K562 (cell line): Measurements from ENCODE around the gene WFDC2. TPM values are rescaled to one million over a fixed set of nuclear protein-coding genes. Genes with fewer than 3 reads are reported as not detected.

Experiments used
- ATAC-seq: fragments of 200-7000 bp; cut with Tn5 transposase; 3 replicates; pipeline ENCODE4 v1.9.1; 2020; ENCODE audit warnings: moderate library complexity
- BruUV-seq: library from RNA; stranded (reverse); fragments of 400-500 nt; replicated peaks from 2 replicates; lab custom pipeline; 2021; lab: Mats Ljungman, UMichigan
- CTCF ChIA-PET: fragments of 300-600 bp; formaldehyde crosslinking; extraction: SDS; loops from one replicate; lab custom pipeline; 2021; ENCODE audit warnings: low intra/inter-chr PET ratio; lab: Yijun Ruan, JAX
- POLR2A ChIA-PET: fragments of 300-600, 350-650 bp; sonication (Branson Sonifier 250); formaldehyde crosslinking; extraction: SDS; loops from one replicate; lab custom pipeline; 2021; ENCODE audit warnings: antibody characterized with exemption, inconsistent platforms; lab: Yijun Ruan, JAX
- DNase-seq, 4 experiments: peaks; one replicate each; pipeline versions ENCODE4 v3.0.0 to v3.0.0-alpha.2; 2011 to 2018; ENCODE audit warnings: low spot score in 3 of 4, mixed read lengths in 3 of 4; ENCODE audit errors: extremely low read depth in 1 of 4
- FAIRE-seq: peaks from 2 replicates; lab custom pipeline; 2011; peaks lifted over from hg19 to GRCh38; lab: Jason Lieb, UNC
- H2AFZ ChIP-seq: 2 replicates; pipeline ENCODE4 v1.6.0; 2011; ENCODE audit warnings: low read depth, low read length, control low read depth, inconsistent platforms
- H3K27ac ChIP-seq: fragments of 200-600 bp; 3 replicates; pipeline ENCODE4 v1.8.0; 2011; ENCODE audit warnings: low read depth, mild to moderate bottlenecking, control low read depth, inconsistent platforms, low read length, moderate library complexity, mixed read lengths; ENCODE audit errors: extremely low read depth
- H3K27me3 ChIP-seq, 2 experiments: fragments of 300-600 bp in 1 of 2; 2 replicates in 1 of 2; 3 replicates in 1 of 2; pipeline versions ENCODE4 v1.6.0 to v1.8.0; 2011; ENCODE audit warnings: inconsistent platforms in 2 of 2, low read length in 2 of 2, mild to moderate bottlenecking in 1 of 2, mixed read lengths in 1 of 2, moderate library complexity in 1 of 2; ENCODE audit not compliant: control insufficient read depth in 2 of 2, insufficient read depth in 2 of 2
- H3K36me3 ChIP-seq: fragments of 300-600 bp; 3 replicates; pipeline ENCODE4 v1.8.0; 2011; ENCODE audit warnings: mild to moderate bottlenecking, low read length, inconsistent platforms; ENCODE audit not compliant: control insufficient read depth, insufficient read depth
- H3K4me1 ChIP-seq, 2 experiments: fragments of 200-600 bp in 1 of 2; replicated peaks in 1 of 2; 2 replicates in 1 of 2; 3 replicates in 1 of 2; pipeline versions ENCODE4 v1.5.1 to v1.8.0; 2011; ENCODE audit warnings: inconsistent platforms in 2 of 2, low read length in 2 of 2, mild to moderate bottlenecking in 1 of 2, mixed read lengths in 1 of 2, moderate library complexity in 1 of 2; ENCODE audit not compliant: control insufficient read depth in 2 of 2, insufficient read depth in 2 of 2
- H3K4me2 ChIP-seq: 2 replicates; pipeline ENCODE4 v1.6.1; 2011; ENCODE audit warnings: low read length, control low read depth, inconsistent platforms, mixed read lengths; ENCODE audit not compliant: insufficient read depth
- H3K4me3 ChIP-seq: fragments of 200-600 bp; sonication (generic), shearing (Covaris generic); 2 replicates; pipeline ENCODE4 v1.5.1; 2016; ENCODE audit warnings: control low read depth, inconsistent platforms
- H3K79me2 ChIP-seq: fragments of 200-600 bp; 3 replicates; pipeline ENCODE4 v1.8.0; 2011; ENCODE audit warnings: low read length, inconsistent platforms; ENCODE audit not compliant: control insufficient read depth, insufficient read depth
- H3K9ac ChIP-seq, 2 experiments: 2 replicates each; pipeline versions ENCODE4 v1.6.0 to v1.6.1; 2011; ENCODE audit warnings: low read depth in 2 of 2, low read length in 2 of 2, control low read depth in 1 of 2, inconsistent platforms in 1 of 2, mild to moderate bottlenecking in 1 of 2, mixed read lengths in 1 of 2; ENCODE audit not compliant: insufficient read depth in 1 of 2
- H3K9me1 ChIP-seq: one replicate; pipeline ENCODE4 v1.6.0; 2011; ENCODE audit warnings: inconsistent platforms, mild to moderate bottlenecking, low read length, moderate library complexity; ENCODE audit not compliant: control insufficient read depth, insufficient read depth
- H3K9me3 ChIP-seq: replicated peaks from 2 replicates; pipeline ENCODE4 v1.5.1; 2011; ENCODE audit warnings: low read depth, low read length, inconsistent platforms; ENCODE audit not compliant: control insufficient read depth, insufficient read depth
- H4K20me1 ChIP-seq: replicated peaks from 2 replicates; pipeline ENCODE4 v1.6.1; 2011; ENCODE audit warnings: low read length, inconsistent platforms, mixed read lengths; ENCODE audit not compliant: control insufficient read depth, insufficient read depth
- C11orf30 ChIP-seq: fragments of 450-650 bp; IDR thresholded peaks from 2 replicates; pipeline ENCODE4 v1.6.1; 2016; ENCODE audit warnings: low read depth, mild to moderate bottlenecking
- CREM ChIP-seq: IDR thresholded peaks from 2 replicates; pipeline ENCODE4 v1.6.1; 2014; ENCODE audit warnings: antibody characterized with exemption, low read depth
- ELF2 ChIP-seq: fragments of 250-450 bp; sonication (Bioruptor Pico); IDR thresholded peaks from 2 replicates; pipeline ENCODE4 v1.5.0; 2021; ENCODE audit warnings: mild to moderate bottlenecking
- FOXK1 ChIP-seq: sonication (generic); formaldehyde crosslinking; IDR thresholded peaks from 2 replicates; pipeline ENCODE4 v1.8.0; 2022; ENCODE audit warnings: missing genetic modification reagents, mild to moderate bottlenecking, borderline replicate concordance
- MLX ChIP-seq, 2 experiments: fragments of 450-650 bp in 1 of 2; sonication (generic) in 1 of 2; formaldehyde crosslinking; conservative IDR thresholded peaks; 2 replicates each; pipeline versions ENCODE4 v1.4.0 to v1.8.1; 2020 to 2022; ENCODE audit warnings: mild to moderate bottlenecking in 1 of 2, missing genetic modification reagents in 1 of 2
- MTA1 ChIP-seq: fragments of 450-650 bp; IDR thresholded peaks from 2 replicates; pipeline ENCODE4 v1.6.1; 2017; ENCODE audit warnings: borderline replicate concordance
- MTA2 ChIP-seq: fragments of 450-650 bp; IDR thresholded peaks from 2 replicates; pipeline ENCODE4 v1.6.1; 2016; ENCODE audit warnings: low read depth
- NR2C1 ChIP-seq, 2 experiments: fragments of 450-650 bp; IDR thresholded peaks; 2 replicates each; pipeline ENCODE4 v1.6.1; 2017; ENCODE audit warnings: mild to moderate bottlenecking in 2 of 2, antibody characterized with exemption in 1 of 2, inconsistent platforms in 1 of 2, missing compliant biosample characterization in 1 of 2, missing genetic modification characterization in 1 of 2
- PKNOX1 ChIP-seq: fragments of 450-650 bp; IDR thresholded peaks from 2 replicates; pipeline ENCODE4 v1.6.1; 2016
- POLR2B ChIP-seq: fragments of 450-650 bp; IDR thresholded peaks from 2 replicates; pipeline ENCODE4 v1.6.1; 2018; ENCODE audit warnings: low read depth; ENCODE audit not compliant: partially characterized antibody
- RHOXF2B ChIP-seq: fragments of 250-450 bp; sonication (Bioruptor Pico); conservative IDR thresholded peaks from 2 replicates; pipeline ENCODE4 v1.5.1; 2021
- ZBTB1 ChIP-seq: sonication (generic); formaldehyde crosslinking; IDR thresholded peaks from 2 replicates; pipeline ENCODE4 v1.8.1; 2023; ENCODE audit warnings: missing genetic modification reagents, low read depth, mild to moderate bottlenecking, borderline replicate concordance
- ZBTB26 ChIP-seq: fragments of 450-650 bp; formaldehyde crosslinking; IDR thresholded peaks from 2 replicates; pipeline ENCODE4 v1.4.0; 2022; ENCODE audit warnings: missing genetic modification characterization
- ZNF584 ChIP-seq: fragments of 200-800 bp; sonication (Bioruptor generic); IDR thresholded peaks from 2 replicates; pipeline ENCODE4 v1.6.1; 2016; ENCODE audit warnings: low read depth, mild to moderate bottlenecking, missing genetic modification characterization, missing compliant biosample characterization
- WGBS: fragments of 100-300 bp; shearing (Covaris generic); methylation state at CpG from one replicate; pipeline ENCODE4 v1.1.6; 2016; ENCODE audit warnings: low coverage, mixed read lengths; ENCODE audit not compliant: insufficient coverage; ENCODE audit errors: missing lambda C conversion rate; 5-methylcytosine and 5-hydroxymethylcytosine counted together
- in situ Hi-C: fragments of 300-500 bp; cut with MboI; formaldehyde crosslinking; loops from 4 replicates; pipeline ENCODE4 v1.15.0; 2018; ENCODE audit warnings: inconsistent platforms, mixed read lengths
- intact Hi-C: fragments of 100-400 bp; cut with micrococcal nuclease; formaldehyde crosslinking; loops from 2 replicates; pipeline ENCODE4 v1.14.2; 2022
- polyA plus RNA-seq, 8 experiments: library from polyadenylated mRNA; depleted of rRNA in 4 of 8; stranded (reverse) in 5 of 8; unstranded in 3 of 8; fragments of >200 nt; fragmentation: Nextera tagmentation in 2 of 8; fragmentation: Illumina TruSeq in 1 of 8; extraction: Ambion mirVana in 2 of 8; extraction: Trizol in 1 of 8; gene quantifications; 2 replicates each; pipeline versions ENCODE4 v1.2.1 to v1.2.3, GENCODE V29; 2011 to 2014; ENCODE audit warnings: inconsistent platforms in 1 of 8, missing spikeins in 1 of 8
- total RNA-seq, 7 experiments: library from RNA; depleted of rRNA in 6 of 7; stranded (reverse); fragments of >200 nt in 6 of 7; fragmentation: Illumina TruSeq in 2 of 7; extraction: Trizol in 2 of 7; gene quantifications; 2 replicates each; pipeline versions ENCODE4 v1.2.1 to v1.2.3, GENCODE V29; 2011 to 2021; ENCODE audit warnings: low replicate concordance in 1 of 7
- TF ChIP-seq, protein P1 (sequence below): fragments of 250-450 bp; sonication (Bioruptor Pico); IDR thresholded peaks from 2 replicates; pipeline ENCODE4 v1.5.0; 2021
- TF ChIP-seq, protein P2 (sequence below): sonication (generic); formaldehyde crosslinking; IDR thresholded peaks from 2 replicates; pipeline ENCODE4 v1.8.0; 2022; ENCODE audit warnings: mild to moderate bottlenecking, missing genetic modification reagents
- TF ChIP-seq, protein P3 (sequence below), 2 experiments: fragments of 450-650 bp in 1 of 2; sonication (generic) in 1 of 2; formaldehyde crosslinking in 1 of 2; IDR thresholded peaks in 1 of 2; conservative IDR thresholded peaks in 1 of 2; 2 replicates each; pipeline versions ENCODE4 v1.6.1 to v1.8.1; 2016 to 2023; ENCODE audit warnings: mild to moderate bottlenecking in 2 of 2, moderate library complexity in 2 of 2, inconsistent platforms in 1 of 2, missing genetic modification reagents in 1 of 2

Gene WFDC2
- total and polyA plus RNA-seq, 9 of the 15 experiments (the other 6 are each of a cell fraction or from before 2014, with no cell fraction given), result not detected

- WGBS, result 22% methylated on average over 3 of the region's 3 CpGs
- H3K9me1 ChIP-seq, result no peaks in the 10 kb centered on the region
- DNase-seq (no peak), ATAC-seq (no peak), FAIRE-seq (no peak)
- H3K79me2 ChIP-seq, result no peaks in the 10 kb centered on the region
- no peak overlapping the region for H3K4me2 ChIP-seq
- ChIA-PET CTCF (interaction anchor here (0.6 to 1.3 kb wide), 4 partner anchors 76 to 323 kb away, joined by 3 to 8 read pairs (median 8); no protein-coding TSS in a partner anchor), POLR2A (interaction anchor here (0.5 to 2.2 kb wide), 4 partner anchors 10 to 131 kb away, joined by 3 to 6 read pairs (median 4); no protein-coding TSS in a partner anchor)
- H3K9me3 ChIP-seq, result no peaks in the 10 kb centered on the region
- H3K9ac ChIP-seq, result no peak overlapping the region
- H3K4me3 ChIP-seq, result no peak overlapping the region
- no TSS peak for BruUV-seq
- H3K27me3 ChIP-seq, result peaks cover 7 to 24% of the 10 kb centered on the region in 2 experiments; a peak in 4 of 5 replicates
- H4K20me1 ChIP-seq, result no peaks in the 10 kb centered on the region
- in situ Hi-C loops (no loop called here), intact Hi-C loops (no loop called here)
- no peaks in the 10 kb centered on the region for H3K36me3 ChIP-seq
- H3K27ac ChIP-seq, result no peak overlapping the region
- H3K4me1 ChIP-seq, result no peaks in the 10 kb centered on the region
- peak overlapping the region; percentile 30; the same call in 1 of the 2 replicates for H2AFZ ChIP-seq
- TF ChIP-seq, protein P1, sequence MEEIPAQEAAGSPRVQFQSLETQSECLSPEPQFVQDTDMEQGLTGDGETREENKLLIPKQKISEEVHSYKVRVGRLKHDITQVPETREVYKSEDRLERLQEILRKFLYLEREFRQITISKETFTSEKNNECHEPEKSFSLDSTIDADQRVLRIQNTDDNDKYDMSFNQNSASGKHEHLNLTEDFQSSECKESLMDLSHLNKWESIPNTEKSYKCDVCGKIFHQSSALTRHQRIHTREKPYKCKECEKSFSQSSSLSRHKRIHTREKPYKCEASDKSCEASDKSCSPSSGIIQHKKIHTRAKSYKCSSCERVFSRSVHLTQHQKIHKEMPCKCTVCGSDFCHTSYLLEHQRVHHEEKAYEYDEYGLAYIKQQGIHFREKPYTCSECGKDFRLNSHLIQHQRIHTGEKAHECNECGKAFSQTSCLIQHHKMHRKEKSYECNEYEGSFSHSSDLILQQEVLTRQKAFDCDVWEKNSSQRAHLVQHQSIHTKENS (CRISPR knock-in tag), result no peak
- TF ChIP-seq FOXK1, result no peak
- TF ChIP-seq RHOXF2B (CRISPR knock-in tag), result no peak
- TF ChIP-seq NR2C1 (IDR thresholded peaks at IDR 0.05), result no peak
- no peak for TF ChIP-seq NR2C1 (tag; IDR thresholded peaks at IDR 0.05)
- TF ChIP-seq C11orf30, result no peak
- TF ChIP-seq ZBTB1, result no peak
- no peak for TF ChIP-seq MTA2
- TF ChIP-seq ELF2 (CRISPR knock-in tag), result no peak
- no peak for TF ChIP-seq ZBTB26 (CRISPR knock-in tag)
- no peak for TF ChIP-seq PKNOX1
- TF ChIP-seq, protein P2, sequence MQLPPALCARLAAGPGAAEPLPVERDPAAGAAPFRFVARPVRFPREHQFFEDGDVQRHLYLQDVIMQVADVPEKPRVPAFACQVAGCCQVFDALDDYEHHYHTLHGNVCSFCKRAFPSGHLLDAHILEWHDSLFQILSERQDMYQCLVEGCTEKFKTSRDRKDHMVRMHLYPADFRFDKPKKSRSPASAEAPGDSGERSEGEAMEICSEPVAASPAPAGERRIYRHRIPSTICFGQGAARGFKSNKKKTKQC, result no peak
- no peak for TF ChIP-seq POLR2B
- TF ChIP-seq, protein P3, sequence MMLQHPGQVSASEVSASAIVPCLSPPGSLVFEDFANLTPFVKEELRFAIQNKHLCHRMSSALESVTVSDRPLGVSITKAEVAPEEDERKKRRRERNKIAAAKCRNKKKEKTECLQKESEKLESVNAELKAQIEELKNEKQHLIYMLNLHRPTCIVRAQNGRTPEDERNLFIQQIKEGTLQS (IDR thresholded peaks at IDR 0.05), result peak; percentile 45
- TF ChIP-seq, protein P3 (CRISPR knock-in tag; conservative IDR thresholded peaks at IDR 0.05), result no peak
- peak; percentile 23; the same call in 1 of the 2 replicates for TF ChIP-seq MTA1
- TF ChIP-seq MLX (CRISPR knock-in tag; conservative IDR thresholded peaks at IDR 0.05), result no peak
- TF ChIP-seq CREM, result peak; percentile 68
- TF ChIP-seq ZNF584, result no peak
Observed at GRCh38 chr20:45449528-45449927, 20.0 kb upstream of the WFDC2 start.
